ENCODE data around the gene TPCN2.
"Not testable (repeated sequence)": the region's sequence is repeated elsewhere in the genome, so short reads cannot be mapped to it uniquely, and the experiment has no call there.

Gene TPCN2

GRCh38 chr11:69136471-69136870 lies 87.7 kb downstream of the TPCN2 start:
- Histone ChIP-seq H3K27ac (no peak overlapping the region), H3K27me3 (replicated peaks) (no peaks in the 10 kb centered on the region)
- in situ Hi-C loops (cut with HindIII; ENCODE audit: low pct_ligation_motif_present, low sequenced_read_pairs), result no loop called here

GRCh38 chr11:69137151-69137844 lies 88.6 kb downstream of the TPCN2 start:
- TF ChIP-seq CTCF (IDR thresholded peaks at IDR 0.05; ENCODE audit: low read depth, low read length, missing control alignments), result no peak
- no peaks in the 10 kb centered on the region for H3K27me3 ChIP-seq (replicated peaks)
- no peak overlapping the region for H3K27ac ChIP-seq
- no peak for DNase-seq
- no peak overlapping the region for H3K4me3 ChIP-seq (ENCODE audit: low read depth, low read length)
- H3K36me3 ChIP-seq (replicated peaks), result no peaks in the 10 kb centered on the region
- in situ Hi-C loops (cut with HindIII; ENCODE audit: low pct_ligation_motif_present, low sequenced_read_pairs), result no loop called here

More at GRCh38 chr11:69136471-69136870, 87.7 kb downstream of the TPCN2 start:
- Histone ChIP-seq H3K36me3 (replicated peaks) (no peaks in the 10 kb centered on the region), H3K4me3 (ENCODE audit: low read depth, low read length) (no peak overlapping the region)
- no peak for TF ChIP-seq CTCF (IDR thresholded peaks at IDR 0.05; ENCODE audit: low read depth, low read length, missing control alignments)
- no peak for DNase-seq

- peak; percentile 59 for DNase-seq
- Histone ChIP-seq H3K27me3 (replicated peaks) (no peaks in the 10 kb centered on the region), H3K27ac (no peak overlapping the region), H3K4me3 (ENCODE audit: low read depth, low read length) (no peak overlapping the region), H3K36me3 (replicated peaks) (no peaks in the 10 kb centered on the region)
- in situ Hi-C loops (cut with HindIII; ENCODE audit: low pct_ligation_motif_present, low sequenced_read_pairs), result no loop called here
- no peak for TF ChIP-seq CTCF (IDR thresholded peaks at IDR 0.05; ENCODE audit: low read depth, low read length, missing control alignments)
Measured at GRCh38 chr11:69138265-69138664, 89.5 kb downstream of the TPCN2 start.

- H3K4me3 ChIP-seq (ENCODE audit: low read depth, low read length); H3K27ac ChIP-seq; H3K27me3 ChIP-seq (replicated peaks); H3K36me3 ChIP-seq (replicated peaks); in situ Hi-C loops (cut with HindIII; ENCODE audit: low pct_ligation_motif_present, low sequenced_read_pairs); DNase-seq: not testable (repeated sequence)
Measured at GRCh38 chr11:69140161-69140560, 91.4 kb downstream of the TPCN2 start.

GRCh38 chr11:69140635-69141034 lies 91.9 kb downstream of the TPCN2 start:
- no peak for TF ChIP-seq CTCF (IDR thresholded peaks at IDR 0.05; ENCODE audit: low read depth, low read length, missing control alignments)
- Histone ChIP-seq H3K36me3 (replicated peaks) (no peaks in the 10 kb centered on the region), H3K27me3 (replicated peaks) (no peaks in the 10 kb centered on the region), H3K4me3 (ENCODE audit: low read depth, low read length) (no peak overlapping the region), H3K27ac (no peak overlapping the region)
- in situ Hi-C loops (cut with HindIII; ENCODE audit: low pct_ligation_motif_present, low sequenced_read_pairs), result no loop called here
- no peak for DNase-seq

- no peaks in the 10 kb centered on the region for H3K27me3 ChIP-seq (replicated peaks)
- DNase-seq, result no peak
- no peak for TF ChIP-seq CTCF (IDR thresholded peaks at IDR 0.05; ENCODE audit: low read depth, low read length, missing control alignments)
- H3K36me3 ChIP-seq (replicated peaks), result no peaks in the 10 kb centered on the region
- no peak overlapping the region for H3K4me3 ChIP-seq (ENCODE audit: low read depth, low read length)
- H3K27ac ChIP-seq, result no peak overlapping the region
- in situ Hi-C loops (cut with HindIII; ENCODE audit: low pct_ligation_motif_present, low sequenced_read_pairs), result no loop called here
Measured at GRCh38 chr11:69141742-69142141, 93.0 kb downstream of the TPCN2 start.
